HG03460 (cell line): Measurements from ENCODE around the gene FBN1.

Source experiments
- ATAC-seq: cut with Tn5 transposase; IDR thresholded peaks from one replicate; pipeline ENCODE4 v1.9.1; 2021; ENCODE audit not compliant: unreplicated experiment

Gene FBN1

GRCh38 chr15:48652510-48653076 is 7.1 kb upstream of the FBN1 start:
- ATAC-seq: no peak

DNA sequence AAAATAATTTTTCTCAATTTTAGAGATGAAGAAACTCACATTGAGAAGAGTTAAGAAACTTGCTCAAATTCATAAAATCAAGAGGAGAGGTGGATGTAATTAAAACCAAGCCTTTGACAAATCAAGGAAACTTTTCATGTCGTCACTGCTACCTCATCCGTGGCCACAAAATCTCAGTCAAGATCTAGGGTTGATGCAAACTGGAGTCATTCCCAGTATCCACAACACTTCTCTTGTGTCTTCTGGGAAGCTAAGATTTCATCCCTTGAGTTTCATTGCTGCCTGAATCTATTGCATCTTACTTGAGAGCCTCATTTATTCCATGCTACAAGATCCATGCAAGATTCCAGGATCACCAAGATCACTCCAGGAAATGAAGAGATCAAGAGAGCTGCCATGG is 5.4 kb upstream of the FBN1 start:
- no peak for ATAC-seq

GRCh38 chr15:48647962-48648361 is 2.5 kb upstream of the FBN1 start:
- no peak for ATAC-seq

GRCh38 chr15:48646331-48646730 is 822 bp upstream of the FBN1 start:
- no peak for ATAC-seq

GRCh38 chr15:48644827-48645557 is 517 bp downstream of the FBN1 start:
- peak; percentile 43 for ATAC-seq

DNA sequence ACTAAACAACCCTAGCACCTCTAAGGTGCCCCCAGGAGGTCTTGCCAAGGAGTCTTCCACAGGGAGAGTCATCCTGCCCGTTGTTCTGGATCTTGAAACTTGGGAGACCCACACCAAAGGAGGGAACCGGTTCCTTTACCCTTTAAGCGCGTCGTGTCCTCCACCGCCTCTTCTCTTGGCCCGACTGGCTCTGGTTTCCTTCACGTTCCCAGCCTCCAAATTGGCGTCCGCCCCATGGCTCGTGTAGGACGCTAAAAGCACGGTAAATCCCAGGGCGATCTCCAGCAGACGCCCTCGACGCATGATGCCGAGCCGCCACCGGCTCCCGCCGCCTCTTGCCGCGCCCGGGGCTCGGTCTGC is 1.1 kb downstream of the FBN1 start:
- ATAC-seq: peak; percentile 18

GRCh38 chr15:48643776-48644466 is 1.6 kb downstream of the FBN1 start:
- no peak for ATAC-seq

GRCh38 chr15:48643206-48643605 is 2.3 kb downstream of the FBN1 start:
- ATAC-seq: no peak

GRCh38 chr15:48642795-48643194 is 2.7 kb downstream of the FBN1 start:
- no peak for ATAC-seq

DNA sequence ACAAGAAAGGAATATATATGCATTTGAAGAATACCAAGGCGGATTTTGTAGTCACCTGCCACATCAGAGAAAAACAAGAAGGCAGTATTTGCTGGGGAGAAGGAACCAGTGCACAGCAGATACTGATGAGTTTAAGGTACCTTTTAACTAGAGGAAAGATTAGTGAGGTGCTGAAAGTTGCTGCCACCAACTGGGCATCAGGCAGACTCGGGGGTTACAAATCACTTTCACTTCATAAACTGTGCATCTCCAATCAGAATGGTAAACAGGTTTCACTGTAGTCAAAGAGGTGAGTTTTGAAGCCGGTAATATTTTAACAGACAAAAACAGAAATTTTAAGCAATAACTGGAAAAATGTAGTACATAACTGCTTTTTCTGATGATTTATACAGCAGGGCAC is 4.1 kb downstream of the FBN1 start:
- no peak for ATAC-seq

DNA sequence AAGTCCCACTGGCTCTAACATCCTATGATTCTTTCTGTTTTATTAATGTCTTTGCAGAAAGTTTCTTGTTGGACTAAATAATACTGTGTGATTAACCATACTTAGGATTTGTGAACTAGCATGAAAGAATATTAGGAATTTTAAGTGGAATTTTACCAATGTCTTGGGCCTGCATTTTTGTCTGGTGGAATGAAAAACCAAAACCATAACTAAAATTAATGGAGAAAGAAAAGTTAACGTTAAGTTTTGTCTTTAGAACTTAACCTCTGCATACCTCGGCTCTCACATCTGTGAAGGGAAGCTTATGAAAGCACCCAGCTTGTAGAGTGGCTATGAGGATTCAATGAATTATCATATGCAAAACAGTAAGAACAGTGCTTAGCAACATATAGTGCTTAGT is 6.5 kb downstream of the FBN1 start:
- ATAC-seq: no peak

DNA sequence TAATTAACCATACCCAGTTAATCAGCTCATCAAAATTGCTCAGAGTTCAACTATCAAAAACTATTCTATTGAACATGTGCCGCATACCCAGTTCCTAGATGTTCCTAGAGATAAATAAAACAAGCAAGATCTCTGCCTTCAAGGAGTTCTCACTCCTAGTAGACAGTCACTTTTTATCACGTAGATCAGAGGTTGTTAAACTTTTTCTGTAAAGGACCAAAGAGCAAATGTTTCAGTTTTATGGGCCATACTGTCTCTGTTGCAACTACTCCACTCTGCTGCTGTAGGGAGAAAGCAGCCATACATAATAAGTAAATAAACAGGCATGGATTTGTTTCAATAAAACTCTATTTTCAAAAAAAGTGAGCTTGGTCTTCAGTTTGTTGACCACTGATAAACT is 7.9 kb downstream of the FBN1 start:
- no peak for ATAC-seq

GRCh38 chr15:48636511-48636910 is 9.0 kb downstream of the FBN1 start:
- no peak for ATAC-seq

DNA sequence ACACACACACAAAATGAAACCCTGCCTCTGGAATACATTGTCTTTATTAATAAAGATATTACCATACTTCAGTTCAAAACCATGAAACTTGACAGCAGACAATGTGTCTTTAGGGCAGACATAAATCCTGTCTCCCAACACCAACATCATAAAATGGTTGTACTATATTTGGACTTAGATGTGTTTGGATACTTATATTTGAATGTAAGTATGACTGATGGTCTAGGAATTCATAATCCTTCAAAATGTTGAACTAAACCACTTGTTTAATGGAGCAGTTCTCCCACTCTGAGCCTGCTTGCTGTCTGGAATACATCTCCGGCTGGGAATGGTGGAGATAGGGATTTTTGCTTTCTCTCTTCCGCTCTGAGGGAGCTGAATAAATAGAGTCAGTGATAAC is 10.6 kb downstream of the FBN1 start:
- no peak for ATAC-seq

GRCh38 chr15:48634096-48634495 is 11.4 kb downstream of the FBN1 start:
- ATAC-seq: no peak

DNA sequence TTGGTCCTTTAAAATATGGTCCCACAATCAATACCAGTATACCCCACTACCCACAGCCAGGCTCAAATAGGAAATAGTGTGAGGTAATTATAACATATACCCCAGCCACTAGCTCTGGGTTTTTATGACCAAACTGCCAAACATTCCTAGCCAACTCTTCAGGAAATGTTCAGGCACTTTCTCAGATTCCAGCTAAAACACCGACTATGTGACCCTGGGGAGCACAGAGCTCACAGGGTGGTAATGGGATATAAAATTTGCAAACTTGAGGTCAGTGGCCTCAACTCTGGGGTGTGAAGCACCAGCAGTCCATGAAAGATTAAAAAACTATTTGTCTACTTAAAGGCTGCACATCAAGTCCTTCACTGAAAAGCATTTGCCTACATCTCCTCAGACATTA is 12.9 kb downstream of the FBN1 start:
- no peak for ATAC-seq

GRCh38 chr15:48631176-48631770 is 14.2 kb downstream of the FBN1 start:
- ATAC-seq: no peak

DNA sequence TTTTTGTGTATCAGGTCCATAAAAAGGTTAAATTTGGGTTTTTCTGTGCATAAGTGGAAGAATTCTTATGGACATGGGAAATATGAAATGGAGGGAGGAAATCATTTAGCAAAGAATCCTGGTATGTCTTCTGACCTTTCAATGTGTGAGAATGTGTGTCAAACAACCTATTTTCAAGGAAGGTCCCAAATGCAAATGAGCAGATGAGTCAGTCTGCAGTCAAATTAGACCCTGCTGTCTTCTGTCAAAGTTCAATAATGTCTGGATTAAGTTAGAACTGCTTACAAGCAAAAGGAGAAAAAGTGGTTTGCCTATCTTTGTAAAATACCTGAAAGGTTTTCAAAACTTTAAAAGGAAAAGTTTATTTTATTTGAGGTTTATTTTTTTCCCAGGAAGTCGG is 15.3 kb downstream of the FBN1 start:
- no peak for ATAC-seq

DNA sequence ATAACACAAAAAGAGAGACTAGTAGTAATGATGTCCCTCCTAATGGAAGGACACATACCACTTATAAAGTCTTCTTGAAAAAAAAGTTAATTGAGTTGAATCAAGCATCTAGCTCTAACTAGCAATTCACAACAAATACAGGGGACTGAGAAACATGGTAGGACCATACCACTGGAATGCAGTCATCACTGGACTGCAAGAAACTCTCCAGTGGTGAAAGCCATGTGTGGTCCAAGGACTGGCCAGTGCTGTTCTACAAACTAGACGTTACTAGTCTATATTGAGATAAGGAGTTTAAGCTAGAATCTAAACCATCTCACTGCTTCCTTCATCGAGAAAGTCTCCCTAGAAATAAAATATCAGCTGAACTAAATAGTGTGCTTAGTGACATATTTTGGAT is 16.7 kb downstream of the FBN1 start:
- no peak for ATAC-seq

DNA sequence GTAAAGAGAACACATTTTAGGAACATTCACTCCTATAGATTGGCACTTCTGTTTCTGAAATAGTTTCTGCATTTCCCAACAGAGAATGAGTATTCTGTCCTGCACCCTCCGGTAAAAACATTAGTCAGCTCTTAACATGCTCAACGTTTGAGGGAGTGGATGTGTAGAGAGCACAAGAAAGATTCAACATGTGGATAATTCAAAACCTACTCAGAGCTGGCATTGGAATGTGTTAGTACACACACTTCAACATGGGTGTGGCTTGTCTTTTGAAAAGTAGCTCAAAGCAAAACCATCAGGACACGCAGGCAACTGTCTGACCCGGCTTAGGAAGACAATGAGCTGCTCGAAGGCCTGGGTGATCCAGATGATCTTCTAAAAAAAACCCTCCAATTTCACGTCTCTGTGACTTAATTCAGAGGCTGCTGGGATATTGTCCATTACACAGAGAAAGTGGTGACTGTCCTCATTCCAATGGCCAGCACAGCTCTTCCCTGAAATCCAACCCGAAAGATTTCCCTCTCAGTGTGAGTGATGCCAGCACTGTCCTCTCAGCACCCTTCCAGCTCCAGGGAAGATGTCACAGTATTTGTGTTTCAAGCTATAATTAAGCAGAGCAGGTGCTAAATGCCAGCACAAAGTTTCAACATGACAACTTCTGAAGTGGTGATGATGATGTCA is 18.1 kb downstream of the FBN1 start:
- ATAC-seq: no peak

- ATAC-seq: no peak
Observed at GRCh38 chr15:48625126-48625525, 20.4 kb downstream of the FBN1 start.

- ATAC-seq: no peak
Observed at GRCh38 chr15:48624700-48625099, 20.8 kb downstream of the FBN1 start.
